Measurements from ENCODE around the gene DNAJB13.

DNAJB13 gene

DNA sequence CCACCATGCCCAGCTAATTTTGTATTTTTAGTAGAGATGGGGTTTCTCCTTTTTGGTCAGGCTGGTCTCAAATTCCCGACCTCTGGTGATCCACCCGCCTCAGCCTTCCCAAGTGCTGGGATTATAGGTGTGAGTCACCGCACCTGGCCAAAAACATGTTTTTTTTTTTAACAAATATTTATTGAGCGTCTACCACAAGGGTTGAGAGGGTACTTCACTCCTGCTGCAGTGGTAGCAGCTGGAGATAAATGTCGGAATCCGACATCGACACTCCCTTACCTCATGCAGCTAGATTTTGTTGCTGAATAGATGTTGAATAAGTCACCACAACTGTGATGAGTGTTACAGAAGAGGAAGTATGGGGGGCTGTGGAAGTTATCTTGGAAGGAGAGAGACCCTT lies 971 bp downstream of the DNAJB13 start:
- DNase-seq (ENCODE audit: low spot score) = no peak

DNA sequence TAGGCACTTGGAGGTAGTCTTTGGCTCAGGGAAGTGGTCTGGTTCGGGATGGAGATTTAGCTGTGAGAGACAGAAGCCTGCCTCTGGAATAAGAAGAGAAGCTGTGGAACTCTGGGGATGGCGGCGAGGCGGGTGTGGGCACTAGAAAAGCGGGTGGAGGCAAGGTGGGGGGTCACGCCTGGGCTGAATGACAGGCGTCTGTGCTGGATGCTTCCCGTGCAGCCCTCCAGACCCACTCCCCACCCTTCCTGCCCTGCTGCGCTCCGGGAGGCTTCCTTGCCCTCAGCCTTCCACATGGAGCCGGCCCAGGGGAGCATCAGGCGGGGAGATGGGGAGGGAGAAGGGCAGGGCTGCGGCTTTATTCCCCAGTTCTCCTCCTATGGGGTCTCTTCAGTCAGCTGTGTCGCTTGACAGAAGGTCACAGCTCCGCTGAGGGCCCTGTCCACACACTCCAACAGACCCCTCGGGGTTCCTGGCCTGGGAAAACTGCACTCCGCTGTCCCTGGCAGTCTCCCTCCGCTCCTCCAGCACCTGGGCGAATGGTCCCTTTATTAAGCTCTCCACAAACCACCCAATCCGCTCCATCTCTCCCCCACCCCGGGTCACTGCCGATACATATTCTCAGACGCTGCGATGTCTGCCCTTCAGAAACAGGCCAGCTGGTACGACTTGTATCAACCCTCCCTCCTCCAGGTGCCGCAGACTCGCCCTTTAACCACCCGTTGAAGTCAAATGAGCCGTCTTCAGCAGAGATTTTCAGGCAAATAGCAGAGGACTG lies 6.2 kb downstream of the DNAJB13 start:
- DNase-seq (ENCODE audit: low spot score) = no peak

- DNase-seq (ENCODE audit: low spot score) = no peak
Observed at GRCh38 chr11:73957654-73958361, 7.0 kb downstream of the DNAJB13 start.

DNA sequence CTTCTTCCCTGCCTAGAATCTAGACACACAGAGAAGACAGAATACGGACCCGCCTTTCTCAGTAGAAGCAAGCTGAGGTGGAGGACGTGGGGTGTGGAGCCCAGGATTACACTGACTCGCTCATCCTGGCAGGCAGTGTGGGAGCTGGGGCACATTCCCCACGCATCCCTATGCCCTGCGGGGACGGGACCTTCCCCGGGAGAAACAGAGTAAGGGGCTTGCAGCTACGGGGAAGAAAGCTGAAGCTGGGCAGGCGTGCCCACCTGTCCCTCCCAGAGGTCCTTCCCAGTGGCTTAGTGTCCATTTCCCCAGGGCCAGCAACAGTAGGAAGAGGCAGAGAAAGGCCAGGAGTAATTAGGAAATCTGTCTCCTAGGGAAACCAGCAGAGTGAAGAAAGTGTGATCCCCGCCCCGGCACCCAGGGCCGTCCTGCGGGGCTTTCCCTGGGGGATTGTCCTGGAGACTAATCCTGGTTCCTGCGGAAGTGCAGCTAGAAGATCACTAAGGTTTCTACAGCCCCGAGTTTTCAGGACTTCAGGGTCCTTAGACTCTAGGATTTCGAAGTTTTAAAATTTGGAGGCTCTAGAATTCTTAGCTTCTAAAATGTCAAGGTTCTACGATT lies 7.8 kb downstream of the DNAJB13 start:
- no peak for DNase-seq (ENCODE audit: low spot score)

DNA sequence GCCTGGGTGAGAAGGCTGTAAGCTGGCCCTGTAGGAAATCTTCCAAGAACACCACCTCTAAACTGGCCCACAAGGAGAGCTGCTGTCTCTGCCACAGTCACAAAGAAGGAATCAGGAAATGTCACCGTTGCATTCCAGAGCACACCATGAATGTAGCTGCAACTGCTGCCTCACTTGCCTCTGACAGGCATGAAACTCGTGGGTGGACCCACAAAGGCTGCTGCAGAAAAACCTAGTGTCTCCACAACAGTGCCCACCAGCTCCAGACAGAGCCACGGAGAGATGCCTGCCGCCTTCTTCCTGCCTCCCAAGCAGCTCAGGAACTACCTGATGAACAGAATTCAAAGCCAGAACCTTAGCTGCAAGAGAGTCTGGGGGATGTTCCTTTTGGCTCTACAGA lies 10.5 kb downstream of the DNAJB13 start:
- DNase-seq (ENCODE audit: low spot score) = no peak

- no peak for DNase-seq (ENCODE audit: low spot score)
Observed at GRCh38 chr11:73962101-73962705, 11.4 kb downstream of the DNAJB13 start.

GRCh38 chr11:73963861-73964260 lies 13.0 kb downstream of the DNAJB13 start:
- no peak for DNase-seq (ENCODE audit: low spot score)

DNA sequence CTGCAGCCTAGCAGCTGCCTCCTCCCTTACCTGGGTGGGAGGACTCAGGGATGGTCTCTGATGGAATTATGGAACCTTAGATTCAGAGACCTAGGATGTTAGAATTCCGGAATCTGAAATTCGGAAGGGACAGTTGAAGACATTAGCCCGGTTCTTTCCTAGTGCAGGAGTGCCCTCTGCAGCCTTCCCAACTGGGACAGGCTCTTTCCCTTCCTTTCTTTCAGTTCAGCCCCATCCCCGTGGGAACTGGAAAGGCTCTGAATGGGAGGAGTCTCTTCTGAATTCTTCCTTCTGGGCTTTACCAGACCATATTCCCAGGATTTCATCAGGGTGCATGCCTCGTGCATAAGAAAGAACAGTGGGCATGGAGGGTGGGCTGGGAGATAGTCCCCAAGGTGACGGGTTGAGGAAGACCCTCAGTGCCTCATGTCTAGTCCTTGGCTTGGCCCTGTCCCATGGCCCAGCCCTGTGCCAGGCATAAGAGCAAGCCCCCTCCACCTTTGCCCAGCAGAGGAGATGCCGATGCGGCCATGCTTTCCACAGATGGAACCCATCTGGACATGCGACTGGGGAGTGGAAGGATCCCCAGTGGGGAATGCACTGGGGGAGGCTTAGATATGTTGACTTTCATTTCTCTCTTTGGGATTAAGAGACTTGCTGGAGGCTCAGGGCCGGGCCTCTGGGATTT lies 14.4 kb downstream of the DNAJB13 start:
- DNase-seq (ENCODE audit: low spot score) = no peak

- no peak for DNase-seq (ENCODE audit: low spot score)
Observed at GRCh38 chr11:73965764-73966121, 14.9 kb downstream of the DNAJB13 start.

DNA sequence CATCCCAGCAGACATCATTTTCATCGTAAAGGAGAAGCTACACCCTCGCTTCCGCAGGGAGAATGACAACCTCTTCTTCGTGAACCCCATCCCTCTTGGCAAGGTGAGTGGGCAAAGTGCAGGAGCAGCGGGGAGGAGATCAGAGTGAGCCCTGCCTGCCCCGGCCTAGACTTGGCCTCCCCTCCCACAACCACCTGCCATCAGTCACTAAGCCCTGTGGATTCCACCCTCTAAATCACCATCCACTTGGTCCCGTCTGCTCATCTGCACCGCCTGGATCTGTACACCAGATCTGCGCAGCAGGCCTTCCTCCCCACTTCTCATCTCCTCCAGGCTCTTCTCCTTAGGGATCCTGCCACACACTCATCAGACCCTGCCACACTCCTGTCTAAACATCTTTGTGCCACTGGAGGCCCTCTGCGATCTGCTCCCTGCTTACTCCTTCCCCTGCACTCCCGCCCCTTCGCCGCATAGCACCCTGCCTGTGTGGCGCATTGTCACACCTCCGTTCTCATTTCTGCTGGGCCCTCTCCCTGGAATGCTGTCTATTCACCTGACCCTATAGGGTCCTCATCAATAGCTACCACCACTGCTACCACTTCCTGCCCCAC lies 17.6 kb downstream of the DNAJB13 start:
- DNase-seq (ENCODE audit: low spot score) = no peak

DNA sequence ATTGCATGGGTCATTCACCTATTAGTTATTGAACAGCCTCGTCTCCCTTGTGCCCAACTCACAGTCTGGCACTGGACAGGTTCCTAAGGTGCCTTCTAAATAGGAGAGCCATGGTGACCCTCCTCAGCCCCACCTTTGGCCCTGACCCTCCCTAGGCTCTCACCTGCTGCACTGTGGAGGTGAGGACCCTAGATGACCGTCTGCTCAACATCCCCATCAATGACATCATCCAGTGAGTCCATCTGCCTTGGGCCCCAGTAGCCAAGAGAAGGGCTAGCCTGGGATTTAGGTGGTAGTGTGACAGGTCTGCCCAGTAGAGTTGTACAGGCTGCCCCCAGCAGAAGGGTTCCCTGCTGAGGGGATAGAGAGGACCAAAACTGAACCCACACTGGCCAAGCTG lies 18.3 kb downstream of the DNAJB13 start:
- no peak for DNase-seq (ENCODE audit: low spot score)

DNA sequence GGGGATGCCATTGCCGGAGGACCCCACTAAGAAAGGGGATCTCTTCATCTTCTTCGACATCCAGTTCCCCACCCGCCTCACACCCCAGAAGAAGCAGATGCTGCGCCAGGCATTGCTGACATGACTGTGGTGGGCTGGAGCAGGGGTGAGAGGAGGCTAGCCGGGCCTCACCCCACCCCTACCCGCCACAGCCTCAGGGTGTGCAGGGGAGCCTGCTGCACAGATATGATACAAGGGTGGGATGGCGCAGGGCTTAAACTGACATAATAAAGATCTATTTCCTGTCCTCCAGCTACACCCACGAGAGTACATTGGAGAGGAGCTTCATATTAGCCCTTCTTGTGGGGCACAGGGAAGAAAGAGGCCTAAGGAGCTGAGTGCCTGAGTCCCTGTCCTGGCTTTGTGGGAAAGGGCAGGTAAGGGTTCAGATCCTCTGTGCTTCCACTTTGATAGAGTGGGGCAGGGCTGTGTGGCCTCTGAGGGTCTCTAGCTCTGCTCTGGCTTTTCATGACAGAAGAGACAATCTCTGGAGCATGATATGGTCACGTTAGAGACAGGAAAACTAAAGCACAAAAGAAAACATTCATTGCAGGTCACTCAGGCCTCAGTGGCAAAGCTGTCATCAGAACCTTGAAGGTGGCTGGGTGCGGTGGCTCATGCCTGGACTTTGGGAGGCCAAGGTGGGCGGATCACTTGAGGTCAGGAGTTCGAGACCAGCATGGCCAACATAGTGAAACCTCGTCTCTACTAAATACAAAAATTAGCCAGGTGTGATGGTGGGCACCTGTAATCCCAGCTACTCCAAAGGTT lies 19.4 kb downstream of the DNAJB13 start:
- DNase-seq (ENCODE audit: low spot score) = no peak

- no peak for DNase-seq (ENCODE audit: low spot score)
Observed at GRCh38 chr11:73971175-73971719, 20.4 kb downstream of the DNAJB13 start.

- no peak for DNase-seq (ENCODE audit: low spot score)
Observed at GRCh38 chr11:73972187-73972586, 21.4 kb downstream of the DNAJB13 start.

DNA sequence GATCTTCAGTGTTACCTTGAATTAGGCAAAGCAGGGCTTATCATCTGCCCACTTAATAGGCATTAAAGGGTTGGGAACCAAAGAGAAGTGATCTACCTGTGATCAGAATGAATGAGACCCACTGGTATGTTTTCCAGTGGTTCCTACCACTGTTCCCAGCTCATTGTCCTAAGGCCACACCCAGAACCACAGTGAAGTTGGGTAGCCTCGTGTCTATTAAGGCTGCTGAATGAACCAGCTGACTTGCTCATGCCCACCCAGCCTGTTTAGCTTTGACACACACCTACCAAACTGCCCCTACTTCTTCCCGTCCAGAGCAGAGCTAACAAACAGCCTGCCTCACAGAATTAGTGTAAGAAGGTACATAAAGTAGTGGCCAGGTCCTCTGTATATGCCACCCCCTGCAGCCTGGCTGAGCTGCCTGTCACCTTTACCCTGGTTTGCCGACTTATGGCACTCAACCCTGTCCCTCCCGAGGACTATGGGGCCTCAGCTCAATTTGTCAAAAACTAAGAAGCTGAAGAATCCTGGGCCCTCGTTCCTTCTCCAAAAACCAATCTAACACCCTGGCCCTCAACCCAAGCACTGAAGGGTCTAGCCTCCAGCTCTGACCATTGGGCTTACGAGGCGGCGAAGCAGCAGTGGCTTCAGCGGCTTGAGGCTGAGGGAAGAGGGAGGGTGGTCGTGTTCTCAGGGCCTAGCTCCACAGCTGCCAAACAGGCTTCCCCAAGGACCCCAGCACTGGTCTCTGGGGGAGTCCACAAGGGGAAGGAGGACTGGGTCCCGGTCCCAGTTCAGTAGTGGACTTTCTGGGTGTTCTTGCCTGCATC lies 22.0 kb downstream of the DNAJB13 start:
- DNase-seq (ENCODE audit: low spot score) = no peak

DNA sequence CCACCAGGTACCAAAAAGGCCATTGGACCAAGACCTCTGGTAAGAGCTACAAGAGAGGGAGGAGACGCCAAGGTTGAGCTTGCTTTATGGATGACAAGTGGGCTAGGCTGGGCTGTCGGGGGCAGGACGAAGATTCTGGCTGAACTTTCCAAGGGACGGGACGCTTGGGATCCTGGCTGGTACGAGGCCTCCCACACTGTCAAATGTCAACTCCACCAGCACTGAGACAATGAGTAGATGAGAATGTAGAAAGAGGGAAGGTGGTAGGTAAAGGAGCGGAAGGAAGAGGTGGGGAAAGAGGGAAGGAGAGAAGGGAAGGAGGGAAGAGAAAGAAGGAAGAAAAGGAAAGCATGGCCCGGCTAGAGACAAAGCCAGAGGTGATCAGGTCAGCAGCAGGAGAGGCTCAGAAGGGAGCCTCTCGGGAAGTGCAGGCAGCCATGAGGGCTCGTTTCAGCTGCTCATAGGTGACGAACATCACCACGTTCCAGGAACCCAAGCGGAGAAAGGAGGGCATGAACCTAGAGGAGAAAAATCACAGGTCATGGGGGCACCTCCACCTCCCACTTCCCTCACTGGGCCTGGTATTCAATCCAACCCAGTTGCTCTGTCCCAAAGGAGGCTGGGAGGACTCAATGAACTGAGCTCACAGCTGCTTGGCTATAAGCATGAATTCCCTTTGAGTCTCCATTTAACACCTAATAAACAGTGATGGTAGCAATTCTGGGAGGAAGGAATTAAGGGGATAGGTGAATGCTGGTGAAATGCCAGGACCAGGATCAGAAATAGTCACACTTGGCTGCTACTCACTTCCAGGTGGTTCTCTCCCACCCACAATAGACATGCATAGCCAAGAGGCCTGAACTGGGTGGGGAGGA lies 24.0 kb downstream of the DNAJB13 start:
- DNase-seq (ENCODE audit: low spot score) = no peak

GRCh38 chr11:73975479-73975757 lies 24.6 kb downstream of the DNAJB13 start:
- no peak for DNase-seq (ENCODE audit: low spot score)

- DNase-seq (ENCODE audit: low spot score) = no peak
Observed at GRCh38 chr11:73976451-73977151, 25.8 kb downstream of the DNAJB13 start.

Measured in RKO (cell line).